ENCODE data around the gene SLC7A4.

Gene SLC7A4

GRCh38 chr22:20998411-20999336, 33.7 kb downstream of the SLC7A4 start:
- DNase-seq (ENCODE audit: low spot score): no peak

GRCh38 chr22:20997536-20998257, 34.7 kb downstream of the SLC7A4 start:
- DNase-seq (ENCODE audit: low spot score): no peak

- DNase-seq (ENCODE audit: low spot score): no peak
Observed at GRCh38 chr22:20996598-20997535, 35.5 kb downstream of the SLC7A4 start.

GRCh38 chr22:20996031-20996410, 36.3 kb downstream of the SLC7A4 start:
- DNase-seq (ENCODE audit: low spot score): no peak

- DNase-seq (ENCODE audit: low spot score): no peak
Observed at GRCh38 chr22:20995329-20996030, 36.9 kb downstream of the SLC7A4 start.

GRCh38 chr22:20994902-20995241, 37.5 kb downstream of the SLC7A4 start:
- DNase-seq (ENCODE audit: low spot score): no peak

GRCh38 chr22:20994128-20994901, 38.0 kb downstream of the SLC7A4 start:
- DNase-seq (ENCODE audit: low spot score): no peak

- DNase-seq (ENCODE audit: low spot score): no peak
Observed at GRCh38 chr22:20993304-20994127, 38.8 kb downstream of the SLC7A4 start.

GRCh38 chr22:20992456-20993303, 39.7 kb downstream of the SLC7A4 start:
- no peak for DNase-seq (ENCODE audit: low spot score)

GRCh38 chr22:20992056-20992442, 40.3 kb downstream of the SLC7A4 start:
- no peak for DNase-seq (ENCODE audit: low spot score)

- no peak for DNase-seq (ENCODE audit: low spot score)
Observed at GRCh38 chr22:20991252-20992055, 40.9 kb downstream of the SLC7A4 start.

GRCh38 chr22:20990184-20991180, 41.9 kb downstream of the SLC7A4 start:
- no peak for DNase-seq (ENCODE audit: low spot score)

- no peak for DNase-seq (ENCODE audit: low spot score)
Observed at GRCh38 chr22:20989323-20990138, 42.8 kb downstream of the SLC7A4 start.

- no peak for DNase-seq (ENCODE audit: low spot score)
Observed at GRCh38 chr22:20988573-20989322, 43.6 kb downstream of the SLC7A4 start.

GRCh38 chr22:20987375-20987774, 45.0 kb downstream of the SLC7A4 start:
- DNase-seq (ENCODE audit: low spot score): no peak

All from hepatic stellate cell (primary cell).